HG03064 (cell line): ENCODE data around the gene CPA1.

Experiments
- ATAC-seq: cut with Tn5 transposase; IDR thresholded peaks from one replicate; pipeline ENCODE4 v1.9.1; 2021; ENCODE audit warnings: low read depth; ENCODE audit not compliant: unreplicated experiment

CPA1 gene

GRCh38 chr7:130393841-130394411, 13.6 kb downstream of the CPA1 start:
- ATAC-seq: no peak

GRCh38 chr7:130394421-130395195, 14.3 kb downstream of the CPA1 start:
- ATAC-seq: no peak

GRCh38 chr7:130395421-130395820, 15.1 kb downstream of the CPA1 start:
- no peak for ATAC-seq

GRCh38 chr7:130396109-130396508, 15.8 kb downstream of the CPA1 start:
- no peak for ATAC-seq

GRCh38 chr7:130397051-130397757, 16.9 kb downstream of the CPA1 start:
- no peak for ATAC-seq

- ATAC-seq: no peak
Measured at GRCh38 chr7:130397758-130398073, 17.4 kb downstream of the CPA1 start.

GRCh38 chr7:130398526-130399090, 18.3 kb downstream of the CPA1 start:
- ATAC-seq: no peak

GRCh38 chr7:130400120-130400572, 19.9 kb downstream of the CPA1 start:
- ATAC-seq: no peak

- no peak for ATAC-seq
Measured at GRCh38 chr7:130401101-130401500, 20.8 kb downstream of the CPA1 start.

- no peak for ATAC-seq
Measured at GRCh38 chr7:130401578-130401977, 21.3 kb downstream of the CPA1 start.

GRCh38 chr7:130405003-130405402, 24.7 kb downstream of the CPA1 start:
- ATAC-seq: no peak

GRCh38 chr7:130409067-130409711, 28.9 kb downstream of the CPA1 start:
- ATAC-seq: no peak

GRCh38 chr7:130409712-130410072, 29.4 kb downstream of the CPA1 start:
- ATAC-seq: no peak

- no peak for ATAC-seq
Measured at GRCh38 chr7:130410868-130411541, 30.7 kb downstream of the CPA1 start.

- ATAC-seq: no peak
Measured at GRCh38 chr7:130413201-130413600, 32.9 kb downstream of the CPA1 start.

GRCh38 chr7:130415006-130415405, 34.7 kb downstream of the CPA1 start:
- ATAC-seq: no peak

- ATAC-seq: no peak
Measured at GRCh38 chr7:130417213-130417612, 36.9 kb downstream of the CPA1 start.

GRCh38 chr7:130418306-130418705, 38.0 kb downstream of the CPA1 start:
- no peak for ATAC-seq

- no peak for ATAC-seq
Measured at GRCh38 chr7:130419658-130420057, 39.4 kb downstream of the CPA1 start.

GRCh38 chr7:130420943-130421578, 40.8 kb downstream of the CPA1 start:
- no peak for ATAC-seq
